Measurements from ENCODE around the gene RXFP4. TPM values are rescaled to one million over a fixed set of nuclear protein-coding genes. Genes with fewer than 3 reads are reported as not detected.

The RXFP4 gene
- total RNA-seq, 1 experiment from 2014 or later: not detected

- no peak overlapping the region for H2BK20ac ChIP-seq (ENCODE audit: low read depth, low read length, poor library complexity, severe bottlenecking)
- peak; percentile 73 for DNase-seq
Measured at GRCh38 chr1:155983191-155984024, 42.0 kb downstream of the RXFP4 start.

More at GRCh38 chr1:155983191-155984024, 42.0 kb downstream of the RXFP4 start:
- no peak overlapping the region for H3K56ac ChIP-seq (ENCODE audit: insufficient read length, low read depth, low read length)
- no peak overlapping the region for H4K8ac ChIP-seq (replicated peaks; ENCODE audit: insufficient read length, low read depth, low read length)
- no peaks in the 10 kb centered on the region for H3K79me1 ChIP-seq (ENCODE audit: insufficient read depth, low read depth, low read length, poor library complexity, severe bottlenecking)
- H3K9me3 ChIP-seq (ENCODE audit: control insufficient read depth, low read depth, low read length): no peaks in the 10 kb centered on the region
- Mint-ChIP-seq H3K9me3 (no peaks in the 10 kb centered on the region), H3K27ac (peak overlapping the region; percentile 85 to 96 (median 92)), H3K27me3 (ENCODE audit: low read depth) (no peaks in the 10 kb centered on the region), H3K36me3 (ENCODE audit: insufficient read depth in 1 of 3, low read depth in 3 of 3) (peaks cover 0 to 2% (median 0%) of the 10 kb centered on the region in 3 experiments; a peak in 1 of 7 replicates), H3K4me3 (peak overlapping the region; percentile 30 to 38; a peak in 3 of 5 replicates), H3K4me1 (peaks cover 69 to 78% of the 10 kb centered on the region in 2 experiments)
- H3K18ac ChIP-seq (ENCODE audit: insufficient read length, low read depth, low read length): no peak overlapping the region
- no peaks in the 10 kb centered on the region for H4K20me1 ChIP-seq (ENCODE audit: control insufficient read depth, insufficient read depth, insufficient read length)
- peak overlapping the region; percentile 19 for H3K4me2 ChIP-seq (ENCODE audit: insufficient read depth, insufficient read length, low read length)
- H3T11ph ChIP-seq (ENCODE audit: low read length): no peak overlapping the region
- no peak overlapping the region for H2BK12ac ChIP-seq (ENCODE audit: insufficient read length, low read depth, low read length)
- H3K23ac ChIP-seq (ENCODE audit: insufficient read length, low read depth, low read length): no peak overlapping the region
- H4K5ac ChIP-seq (ENCODE audit: insufficient read length, low read depth, low read length): no peak overlapping the region
- H3K27me3 ChIP-seq (ENCODE audit: insufficient read depth, low read length): no peaks in the 10 kb centered on the region
- no peak overlapping the region for H2BK15ac ChIP-seq (ENCODE audit: low read depth, low read length)
- H3K14ac ChIP-seq (ENCODE audit: insufficient read depth, low read length): peak overlapping the region; percentile 46
- no peak overlapping the region for H2BK120ac ChIP-seq (ENCODE audit: low read depth, low read length, poor library complexity, severe bottlenecking)
- H3K4ac ChIP-seq (ENCODE audit: low read depth, low read length): no peak overlapping the region
- H4K91ac ChIP-seq (ENCODE audit: insufficient read length, low read depth, low read length): no peak overlapping the region
- H2AK5ac ChIP-seq (ENCODE audit: insufficient read length, low read length): no peak overlapping the region
- no CpG with 5 or more reads among the region's 4 CpGs for WGBS (ENCODE audit: extremely low coverage, insufficient read length, low lambda C conversion rate)
- no peak overlapping the region for H2BK5ac ChIP-seq (ENCODE audit: insufficient read length, low read length)
- no peak overlapping the region for H3K9ac ChIP-seq (ENCODE audit: extremely low read depth, insufficient read length, low read length)
- H2AFZ ChIP-seq (ENCODE audit: low read length): no peak overlapping the region
- 0 out of 3 replicates have a peak, but pooled peaks have one; percentile 24 for TF ChIP-seq CTCF (conservative IDR thresholded peaks at IDR 0.05)
- H3K79me2 ChIP-seq (ENCODE audit: insufficient read depth, low read length): no peaks in the 10 kb centered on the region
- H3K23me2 ChIP-seq (ENCODE audit: insufficient read length, low read depth, low read length, poor library complexity, severe bottlenecking): peaks cover 6% of the 10 kb centered on the region
- H3K4me1 ChIP-seq (ENCODE audit: insufficient read depth, low read length): peaks cover 3% of the 10 kb centered on the region; the same call in 1 of the 2 replicates
- H3K27ac ChIP-seq (ENCODE audit: insufficient read length, low read depth, low read length): no peak overlapping the region
